Putamen (tissue), 1 donor: ENCODE data around the gene LOX.
A peak's percentile ranks its signal among the peaks of the same experiment; 100 is the strongest.
"Not testable (repeated sequence)": the region's sequence is repeated elsewhere in the genome, so short reads cannot be mapped to it uniquely, and the experiment has no call there.

ENCODE experiments used
- DNase-seq: peaks from one replicate; pipeline ENCODE4 v3.0.0-alpha.2; 2016; ENCODE audit warnings: low spot score

LOX gene

GRCh38 chr5:122097391-122097790, 19.3 kb upstream of the LOX start:
- no peak for DNase-seq

GRCh38 chr5:122095158-122095557, 17.1 kb upstream of the LOX start:
- DNase-seq, result no peak

- not testable (repeated sequence) for DNase-seq
These were observed 16.2 kb upstream of the LOX start for GRCh38 chr5:122094251-122094650.

GRCh38 chr5:122093415-122094180, 15.5 kb upstream of the LOX start:
- no peak for DNase-seq

GRCh38 chr5:122091936-122092600, 14.0 kb upstream of the LOX start:
- DNase-seq, result no peak

GRCh38 chr5:122089096-122090013, 11.3 kb upstream of the LOX start:
- DNase-seq, result no peak

- DNase-seq, result no peak
These were observed 7.0 kb upstream of the LOX start for GRCh38 chr5:122085041-122085440.

GRCh38 chr5:122083535-122083934, 5.5 kb upstream of the LOX start:
- no peak for DNase-seq

- DNase-seq, result no peak
These were observed 3.5 kb upstream of the LOX start for GRCh38 chr5:122081541-122081940.

- no peak for DNase-seq
These were observed 518 bp downstream of the LOX start for GRCh38 chr5:122077366-122078115.

- peak; percentile 24 for DNase-seq
These were observed 1.2 kb downstream of the LOX start for GRCh38 chr5:122076669-122077365.

GRCh38 chr5:122076050-122076461, 2.0 kb downstream of the LOX start:
- no peak for DNase-seq

GRCh38 chr5:122073864-122074263, 4.2 kb downstream of the LOX start:
- no peak for DNase-seq

GRCh38 chr5:122073018-122073417, 5.0 kb downstream of the LOX start:
- no peak for DNase-seq

GRCh38 chr5:122067390-122067789, 10.7 kb downstream of the LOX start:
- no peak for DNase-seq

GRCh38 chr5:122064992-122065391, 13.1 kb downstream of the LOX start:
- DNase-seq, result no peak

- no peak for DNase-seq
These were observed 14.2 kb downstream of the LOX start for GRCh38 chr5:122063836-122064235.

- DNase-seq, result no peak
These were observed 15.9 kb downstream of the LOX start for GRCh38 chr5:122062205-122062604.

GRCh38 chr5:122056913-122057312, 21.1 kb downstream of the LOX start:
- DNase-seq, result no peak

GRCh38 chr5:122054266-122054665, 23.8 kb downstream of the LOX start:
- no peak for DNase-seq
